GM12874 (cell line): ENCODE data around the gene PRMT9.

Experiments
- CTCF ChIP-seq: IDR thresholded peaks from 2 replicates; pipeline ENCODE4 v1.5.1; 2011; ENCODE audit warnings: low read depth, mild to moderate bottlenecking, control low read depth, low read length, moderate library complexity; ENCODE audit not compliant: insufficient read depth

The PRMT9 gene

GRCh38 chr4:147678106-147678505, 5.9 kb downstream of the PRMT9 start:
- TF ChIP-seq CTCF = no peak

GRCh38 chr4:147674496-147674895, 9.5 kb downstream of the PRMT9 start:
- TF ChIP-seq CTCF = no peak

DNA sequence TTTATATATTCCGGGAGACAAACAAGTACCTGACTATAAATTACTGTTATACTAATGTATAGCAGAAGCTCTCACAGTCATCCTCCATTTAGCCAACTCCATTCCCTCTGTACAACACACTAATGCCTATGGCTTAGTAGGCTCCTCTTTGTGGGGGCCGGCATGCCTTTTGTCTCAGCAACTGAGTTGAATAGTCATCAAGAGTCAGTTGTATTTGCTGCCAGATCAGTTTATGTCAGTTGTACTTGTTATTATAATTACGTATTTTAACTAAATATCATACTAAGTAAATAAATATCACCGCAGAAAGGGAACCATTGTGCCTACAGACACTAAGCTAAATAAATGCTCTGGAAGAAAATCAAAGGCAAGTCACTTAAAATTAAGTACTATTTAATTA, 9.9 kb downstream of the PRMT9 start:
- no peak for TF ChIP-seq CTCF

- TF ChIP-seq CTCF = no peak
These were observed 25.5 kb downstream of the PRMT9 start for GRCh38 chr4:147658501-147658900.

- no peak for TF ChIP-seq CTCF
These were observed 28.3 kb downstream of the PRMT9 start for GRCh38 chr4:147655639-147656038.

GRCh38 chr4:147651563-147651962, 32.4 kb downstream of the PRMT9 start:
- no peak for TF ChIP-seq CTCF

DNA sequence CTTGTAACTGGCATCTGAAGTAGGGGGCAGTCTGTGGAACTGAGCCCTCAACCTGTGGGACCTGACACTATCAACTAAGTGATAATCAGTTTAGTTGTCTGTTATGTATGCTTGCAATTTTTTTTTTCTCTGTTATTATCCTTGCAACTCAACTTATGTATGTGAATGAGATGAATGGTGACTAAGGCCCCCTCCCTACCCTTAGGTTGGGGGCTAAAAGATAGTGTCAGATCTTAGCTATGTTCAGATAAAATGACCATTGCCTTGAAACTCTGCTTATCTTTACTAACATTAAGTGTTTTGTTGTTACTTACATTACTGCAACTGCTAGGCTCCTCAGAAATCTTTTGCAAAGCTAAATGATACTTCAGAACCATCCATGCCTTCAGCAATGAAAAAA, 35.3 kb downstream of the PRMT9 start:
- no peak for TF ChIP-seq CTCF

DNA sequence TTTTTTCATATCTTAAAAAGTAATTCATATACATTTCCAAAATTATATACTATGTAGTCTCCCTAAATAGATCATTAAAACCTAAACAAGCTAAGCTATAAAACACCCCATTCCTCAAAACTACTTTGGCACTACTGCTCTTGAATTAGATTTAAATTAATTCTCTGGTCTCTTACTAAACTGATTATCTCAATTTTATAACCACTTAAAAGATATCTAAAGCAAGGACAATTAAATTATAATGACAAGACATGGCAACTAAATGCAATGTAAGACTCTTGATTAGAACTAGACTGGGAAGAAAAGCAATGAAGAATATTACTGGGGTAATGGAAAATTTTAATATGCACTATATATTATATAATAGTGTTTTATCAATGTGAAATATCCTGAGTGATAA, 38.9 kb downstream of the PRMT9 start:
- TF ChIP-seq CTCF = no peak
